Kidney (tissue), 14 donors: ENCODE measurements around the gene DDX23. TPM values are rescaled to one million over a fixed set of nuclear protein-coding genes. Genes with fewer than 3 reads are reported as not detected.
A peak's percentile ranks its signal among the peaks of the same experiment; 100 is the strongest.

ENCODE experiments used
- DNase-seq, 5 donors: peaks; one replicate each; pipeline ENCODE4 v3.0.0-alpha.2; 2013 to 2020
- FAIRE-seq: peaks from 2 replicates; lab custom pipeline; 2012; peaks lifted over from hg19 to GRCh38; lab: Jason Lieb, UNC
- H3K27ac ChIP-seq, 2 donors: one replicate each; pipeline ENCODE4 v1.7.0; 2013; ENCODE audit warnings: low read depth in 2 of 2, low read length in 2 of 2, inconsistent platforms in 1 of 2
- H3K27me3 ChIP-seq: one replicate; pipeline ENCODE4 v1.7.1; 2013; ENCODE audit warnings: low read length, inconsistent platforms; ENCODE audit not compliant: control insufficient read depth, insufficient read depth
- H3K36me3 ChIP-seq, 3 donors: one replicate each; pipeline versions ENCODE4 v1.7.0 to v1.7.1; 2013; ENCODE audit warnings: low read length in 3 of 3, control low read depth in 1 of 3, inconsistent platforms in 1 of 3; ENCODE audit not compliant: insufficient read depth in 3 of 3, control insufficient read depth in 2 of 3
- H3K4me1 ChIP-seq, 3 donors: one replicate each; pipeline versions ENCODE4 v1.7.0 to v1.7.1; 2013; ENCODE audit warnings: low read length in 3 of 3, inconsistent platforms in 1 of 3, low read depth in 1 of 3; ENCODE audit not compliant: control insufficient read depth in 2 of 3, insufficient read depth in 2 of 3
- H3K4me3 ChIP-seq, 3 donors: one replicate each; pipeline versions ENCODE4 v1.7.0 to v1.8.1; 2013; ENCODE audit warnings: low read length in 3 of 3, control low read depth in 1 of 3, inconsistent platforms in 1 of 3
- H3K9ac ChIP-seq, 3 donors: one replicate each; pipeline versions ENCODE4 v1.7.0 to v1.7.1; 2013; ENCODE audit warnings: low read length in 3 of 3, control low read depth in 1 of 3, inconsistent platforms in 1 of 3
- H3K9me3 ChIP-seq, 3 donors: one replicate each; pipeline versions ENCODE4 v1.7.0 to v1.7.1; 2013; ENCODE audit warnings: low read length in 3 of 3, control low read depth in 1 of 3, inconsistent platforms in 1 of 3; ENCODE audit not compliant: control insufficient read depth in 2 of 3, insufficient read depth in 1 of 3
- intact Hi-C: fragments of 100-400 bp; cut with DNase I; formaldehyde crosslinking; loops from one replicate; pipeline ENCODE4 v1.11.1; 2022
- polyA plus RNA-seq: library from polyadenylated mRNA; stranded (reverse); fragments of 350-450 nt; fragmentation: Illumina TruSeq; extraction: RNeasy Lipid Tissue Mini Kit (QIAGEN cat#74804); gene quantifications from one replicate; pipeline ENCODE4 v1.2.3, GENCODE V29; 2014; ENCODE audit warnings: low read depth, low replicate concordance; ENCODE audit not compliant: insufficient read depth
- total RNA-seq: library from RNA; stranded (reverse); fragmentation: NEBNext Ultra II Directional; extraction: Animal tissue kit (Norgen Biotek cat#: 25700); gene quantifications from one replicate; pipeline ENCODE4 v1.2.1, GENCODE V29; 2021
- TF ChIP-seq, protein P1 (sequence below): IDR thresholded peaks from 3 replicates; pipeline ENCODE4 v1.5.1; 2012; ENCODE audit warnings: mild to moderate bottlenecking, moderate library complexity, borderline replicate concordance; ENCODE audit not compliant: insufficient read depth; ENCODE audit errors: extremely low read depth
- donor health status: control.
- donor health status: control.
- donor health status: control.
- donor health status: control.
- donor health status: control.
- donor health status: DM: yes; HTN: yes; CAD: no.
- donor health status: Normal renal cell carcinoma (clear cell type).

The DDX23 gene
- total and polyA plus RNA-seq, 2 donors from 2014 or later, result 31.9 to 65.5 TPM

DNA sequence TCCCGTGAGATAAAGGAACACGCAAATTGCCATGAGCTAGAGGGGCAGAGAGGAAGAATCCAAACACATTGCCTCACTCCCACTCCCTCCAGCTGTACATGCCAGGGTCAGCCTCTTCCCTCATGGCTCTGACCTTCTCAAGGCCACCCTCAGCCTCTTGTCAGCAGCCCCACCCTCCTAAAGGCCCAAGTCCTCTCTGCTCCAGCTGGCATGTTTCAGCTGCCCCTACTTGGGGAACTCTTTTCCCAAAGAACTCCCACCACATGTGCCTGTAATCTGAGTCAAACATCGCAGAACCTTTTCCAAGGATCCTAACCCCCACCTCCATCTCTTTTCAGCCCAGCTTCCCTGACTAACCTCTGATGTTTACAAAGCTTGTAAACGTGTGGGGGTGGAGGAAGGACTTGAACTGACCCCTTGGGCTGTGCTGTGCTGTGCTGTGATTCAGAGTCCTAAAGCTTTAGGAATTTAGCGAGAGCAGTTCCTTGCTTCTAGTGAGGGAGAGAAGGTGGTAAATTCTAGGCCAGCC is 41.0 kb downstream of the DDX23 start:
- peaks cover 0 to 18% (median 5%) of the 10 kb centered on the region in 3 donors for H3K4me1 ChIP-seq
- no peak for FAIRE-seq
- peak in 4 of 5 donors; percentile 73 to 90 (median 84) for DNase-seq
- no peak overlapping the region for H3K9ac ChIP-seq
- no peaks in the 10 kb centered on the region for H3K9me3 ChIP-seq
- no peaks in the 10 kb centered on the region for H3K27me3 ChIP-seq
- no peak overlapping the region for H3K4me3 ChIP-seq
- H3K27ac ChIP-seq, result no peak overlapping the region
- intact Hi-C loops, result no loop called here
- no peaks in the 10 kb centered on the region for H3K36me3 ChIP-seq
- TF ChIP-seq, protein P1, sequence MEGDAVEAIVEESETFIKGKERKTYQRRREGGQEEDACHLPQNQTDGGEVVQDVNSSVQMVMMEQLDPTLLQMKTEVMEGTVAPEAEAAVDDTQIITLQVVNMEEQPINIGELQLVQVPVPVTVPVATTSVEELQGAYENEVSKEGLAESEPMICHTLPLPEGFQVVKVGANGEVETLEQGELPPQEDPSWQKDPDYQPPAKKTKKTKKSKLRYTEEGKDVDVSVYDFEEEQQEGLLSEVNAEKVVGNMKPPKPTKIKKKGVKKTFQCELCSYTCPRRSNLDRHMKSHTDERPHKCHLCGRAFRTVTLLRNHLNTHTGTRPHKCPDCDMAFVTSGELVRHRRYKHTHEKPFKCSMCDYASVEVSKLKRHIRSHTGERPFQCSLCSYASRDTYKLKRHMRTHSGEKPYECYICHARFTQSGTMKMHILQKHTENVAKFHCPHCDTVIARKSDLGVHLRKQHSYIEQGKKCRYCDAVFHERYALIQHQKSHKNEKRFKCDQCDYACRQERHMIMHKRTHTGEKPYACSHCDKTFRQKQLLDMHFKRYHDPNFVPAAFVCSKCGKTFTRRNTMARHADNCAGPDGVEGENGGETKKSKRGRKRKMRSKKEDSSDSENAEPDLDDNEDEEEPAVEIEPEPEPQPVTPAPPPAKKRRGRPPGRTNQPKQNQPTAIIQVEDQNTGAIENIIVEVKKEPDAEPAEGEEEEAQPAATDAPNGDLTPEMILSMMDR, result no peak

DNA sequence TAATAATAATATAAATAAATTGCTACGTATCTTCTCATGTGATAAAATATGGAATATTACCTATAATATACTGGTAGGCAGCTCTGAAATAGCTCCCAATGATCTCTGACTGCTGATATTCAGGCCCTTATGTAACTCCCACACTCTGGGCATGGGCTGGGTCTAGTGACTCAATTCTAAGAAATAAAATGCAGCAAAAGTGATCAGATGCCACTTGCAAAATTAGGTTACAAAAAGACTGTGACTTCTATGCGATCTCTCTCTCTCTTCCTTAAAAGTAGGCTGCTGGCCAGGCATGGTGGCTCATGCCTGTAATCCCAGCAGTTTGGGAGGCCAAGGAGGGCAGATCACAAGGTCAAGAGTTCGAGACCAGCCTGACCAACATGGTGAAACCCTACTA is 44.0 kb downstream of the DDX23 start:
- Histone ChIP-seq H3K27ac (no peak overlapping the region), H3K9me3 (no peaks in the 10 kb centered on the region), H3K27me3 (no peaks in the 10 kb centered on the region), H3K4me3 (no peak overlapping the region), H3K36me3 (no peaks in the 10 kb centered on the region), H3K4me1 (peaks cover 0 to 7% (median 5%) of the 10 kb centered on the region in 3 donors), H3K9ac (no peak overlapping the region)
- no peak for DNase-seq
- TF ChIP-seq, protein P1, result no peak
- intact Hi-C loops, result no loop called here
- FAIRE-seq, result no peak

DNA sequence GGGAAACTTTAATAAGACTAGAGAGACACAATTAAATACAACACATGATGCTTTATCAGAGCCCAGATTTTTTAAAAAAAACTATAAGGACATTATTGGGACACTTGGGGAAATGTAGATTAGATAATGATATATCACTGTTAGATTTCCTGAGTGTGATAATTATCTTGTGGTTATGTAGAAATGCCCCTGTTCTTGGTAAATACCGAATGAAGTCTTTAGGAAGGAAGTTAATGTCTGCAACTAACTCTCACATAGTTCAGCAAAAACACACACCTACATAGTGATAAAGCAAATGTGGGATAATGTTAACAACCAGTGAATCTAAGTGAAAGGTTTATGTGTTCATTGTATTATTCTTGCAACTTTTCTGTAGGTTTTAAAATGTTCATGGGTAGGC is 48.3 kb downstream of the DDX23 start:
- no peaks in the 10 kb centered on the region for H3K27me3 ChIP-seq
- H3K27ac ChIP-seq, result no peak overlapping the region
- H3K36me3 ChIP-seq, result no peaks in the 10 kb centered on the region
- FAIRE-seq, result no peak
- intact Hi-C loops, result no loop called here
- no peak overlapping the region for H3K4me3 ChIP-seq
- DNase-seq, result no peak
- no peak overlapping the region for H3K9ac ChIP-seq
- TF ChIP-seq, protein P1, result no peak
- H3K4me1 ChIP-seq, result no peaks in the 10 kb centered on the region
- H3K9me3 ChIP-seq, result no peaks in the 10 kb centered on the region

DNA sequence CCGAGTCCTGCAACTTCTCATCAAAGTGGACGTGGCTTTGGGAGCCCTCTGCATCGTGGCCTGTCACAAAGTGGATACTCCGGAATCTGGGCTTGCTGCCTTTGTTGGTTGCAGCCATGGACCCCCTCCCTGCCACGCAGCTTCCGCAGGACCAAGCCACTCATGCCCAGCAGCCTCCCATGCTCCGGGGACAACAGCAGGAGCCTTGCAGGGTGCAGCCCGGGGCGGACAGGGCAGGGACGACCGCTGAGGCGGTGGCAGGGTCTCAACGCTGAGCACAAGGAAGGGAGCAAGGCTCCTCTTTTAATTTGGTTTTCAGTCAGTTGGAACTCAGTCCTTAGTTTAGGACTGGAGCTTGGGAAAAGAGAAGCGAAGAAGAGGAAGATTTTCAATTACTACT is 51.0 kb downstream of the DDX23 start:
- H3K9me3 ChIP-seq, result no peaks in the 10 kb centered on the region
- no peak for FAIRE-seq
- H3K9ac ChIP-seq, result no peak overlapping the region
- no peak overlapping the region for H3K4me3 ChIP-seq
- intact Hi-C loops, result no loop called here
- H3K27ac ChIP-seq, result no peak overlapping the region
- DNase-seq, result no peak
- no peaks in the 10 kb centered on the region for H3K36me3 ChIP-seq
- TF ChIP-seq, protein P1, result no peak
- H3K27me3 ChIP-seq, result no peaks in the 10 kb centered on the region
- no peaks in the 10 kb centered on the region for H3K4me1 ChIP-seq
